C4-2B (cell line): ENCODE data around the gene CMC2.

Experiments used
- ZFX ChIP-seq: fragments of 450-650 bp; IDR thresholded peaks from 2 replicates; pipeline ENCODE4 v1.6.1; 2017
- TF ChIP-seq, protein P1 (sequence below): fragments of 450-650 bp; conservative IDR thresholded peaks from 2 replicates; pipeline ENCODE4 v1.5.1; 2017; ENCODE audit warnings: mild to moderate bottlenecking

DNA sequence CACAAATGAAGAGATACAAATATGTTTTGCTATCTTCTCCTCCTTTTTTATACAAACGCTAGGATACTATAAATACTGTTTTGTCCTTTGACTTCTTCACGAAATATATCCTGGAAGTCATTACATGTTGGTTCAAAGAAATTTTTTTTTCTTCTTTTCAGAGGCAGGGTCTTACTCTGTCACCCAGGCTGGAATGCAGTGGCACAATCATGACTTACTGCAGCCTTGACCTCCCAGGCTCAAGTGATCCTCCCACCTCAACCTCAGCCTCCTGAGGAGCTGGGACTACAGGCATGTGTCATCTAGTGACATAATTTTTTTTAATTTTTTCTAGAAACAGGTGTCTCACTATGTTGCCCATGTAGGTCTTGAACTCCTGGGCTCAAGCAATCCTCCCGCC is 16.1 kb downstream of the CMC2 start:
- TF ChIP-seq, protein P1, sequence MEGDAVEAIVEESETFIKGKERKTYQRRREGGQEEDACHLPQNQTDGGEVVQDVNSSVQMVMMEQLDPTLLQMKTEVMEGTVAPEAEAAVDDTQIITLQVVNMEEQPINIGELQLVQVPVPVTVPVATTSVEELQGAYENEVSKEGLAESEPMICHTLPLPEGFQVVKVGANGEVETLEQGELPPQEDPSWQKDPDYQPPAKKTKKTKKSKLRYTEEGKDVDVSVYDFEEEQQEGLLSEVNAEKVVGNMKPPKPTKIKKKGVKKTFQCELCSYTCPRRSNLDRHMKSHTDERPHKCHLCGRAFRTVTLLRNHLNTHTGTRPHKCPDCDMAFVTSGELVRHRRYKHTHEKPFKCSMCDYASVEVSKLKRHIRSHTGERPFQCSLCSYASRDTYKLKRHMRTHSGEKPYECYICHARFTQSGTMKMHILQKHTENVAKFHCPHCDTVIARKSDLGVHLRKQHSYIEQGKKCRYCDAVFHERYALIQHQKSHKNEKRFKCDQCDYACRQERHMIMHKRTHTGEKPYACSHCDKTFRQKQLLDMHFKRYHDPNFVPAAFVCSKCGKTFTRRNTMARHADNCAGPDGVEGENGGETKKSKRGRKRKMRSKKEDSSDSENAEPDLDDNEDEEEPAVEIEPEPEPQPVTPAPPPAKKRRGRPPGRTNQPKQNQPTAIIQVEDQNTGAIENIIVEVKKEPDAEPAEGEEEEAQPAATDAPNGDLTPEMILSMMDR: no peak
- no peak for TF ChIP-seq ZFX
